Natural killer cell (primary cell): ENCODE results near the gene UGT1A9. TPM values are rescaled to one million over a fixed set of nuclear protein-coding genes. Genes with fewer than 3 reads are reported as not detected.

ENCODE experiments used
- ATAC-seq, 3 donors: fragments of 150-1000 bp in 2 of 3; fragments of 200-7000 bp in 1 of 3; cut with Tn5 transposase; 1 replicate in 1 of 3; 2 replicates in 2 of 3; pipeline ENCODE4 v1.10.0; 2021; ENCODE audit warnings: mild to moderate bottlenecking in 2 of 3, moderate library complexity in 2 of 3
- DNase-seq, 2 donors: peaks; one replicate each; pipeline versions ENCODE4 v3.0.0 to v3.0.0-alpha.2; 2013 to 2021; ENCODE audit warnings: mixed read lengths in 1 of 2
- H3K27ac ChIP-seq: one replicate; pipeline ENCODE4 v1.5.1; 2013; ENCODE audit warnings: mild to moderate bottlenecking, low read length
- H3K27me3 ChIP-seq: one replicate; pipeline ENCODE4 v1.6.1; 2013; ENCODE audit warnings: low read length; ENCODE audit not compliant: control insufficient read depth, insufficient read depth
- H3K36me3 ChIP-seq: one replicate; pipeline ENCODE4 v1.6.1; 2013; ENCODE audit warnings: low read length; ENCODE audit not compliant: control insufficient read depth, insufficient read depth
- H3K4me1 ChIP-seq: one replicate; pipeline ENCODE4 v1.6.1; 2013; ENCODE audit warnings: low read length; ENCODE audit not compliant: control insufficient read depth, insufficient read depth
- H3K4me3 ChIP-seq: one replicate; pipeline ENCODE4 v1.5.1; 2013; ENCODE audit warnings: low read length
- H3K9me3 ChIP-seq: one replicate; pipeline ENCODE4 v1.6.1; 2013; ENCODE audit warnings: low read length; ENCODE audit not compliant: control insufficient read depth, insufficient read depth
- H3K27ac Mint-ChIP-seq, 2 donors: one replicate each; pipeline ENCODE4 v1.8.0; 2022; ENCODE audit warnings: mild to moderate bottlenecking in 2 of 2, mixed read lengths in 2 of 2, moderate library complexity in 1 of 2
- H3K27me3 Mint-ChIP-seq, 2 donors: one replicate each; pipeline ENCODE4 v1.8.0; 2022; ENCODE audit warnings: low read depth in 2 of 2, mixed read lengths in 2 of 2
- H3K36me3 Mint-ChIP-seq: one replicate; pipeline ENCODE4 v1.8.0; 2022; ENCODE audit warnings: mixed read lengths
- H3K4me1 Mint-ChIP-seq, 2 donors: one replicate each; pipeline ENCODE4 v1.8.0; 2022; ENCODE audit warnings: mixed read lengths in 2 of 2
- H3K4me3 Mint-ChIP-seq: one replicate; pipeline ENCODE4 v1.8.0; 2022; ENCODE audit warnings: mild to moderate bottlenecking, moderate library complexity, mixed read lengths
- H3K9me3 Mint-ChIP-seq, 2 donors: one replicate each; pipeline ENCODE4 v1.8.0; 2022; ENCODE audit warnings: mixed read lengths in 2 of 2
- WGBS: methylation state at CpG from one replicate; pipeline ENCODE4 v1.1.7; 2013; ENCODE audit warnings: missing lambda C conversion rate; ENCODE audit not compliant: insufficient coverage; 5-methylcytosine and 5-hydroxymethylcytosine counted together
- intact Hi-C: fragments of 100-400 bp; cut with micrococcal nuclease; formaldehyde crosslinking; loops from one replicate; pipeline ENCODE4 v1.14.2; 2022
- total RNA-seq, 4 donors: library from RNA; stranded (reverse); fragments of 120-200 nt in 1 of 4; gene quantifications; one replicate each; pipeline versions ENCODE4 v1.2.3 to v1.2.4, GENCODE V29; 2013 to 2022
- TF ChIP-seq, protein P1 (sequence below): fragments of 200-600 bp; IDR thresholded peaks from one replicate; pipeline ENCODE4 v1.8.0; 2022; ENCODE audit warnings: antibody characterized with exemption

The UGT1A9 gene
- total RNA-seq, 3 donors from 2014 or later (not counting 1 experiment from before 2014, with no cell fraction given): not detected

DNA sequence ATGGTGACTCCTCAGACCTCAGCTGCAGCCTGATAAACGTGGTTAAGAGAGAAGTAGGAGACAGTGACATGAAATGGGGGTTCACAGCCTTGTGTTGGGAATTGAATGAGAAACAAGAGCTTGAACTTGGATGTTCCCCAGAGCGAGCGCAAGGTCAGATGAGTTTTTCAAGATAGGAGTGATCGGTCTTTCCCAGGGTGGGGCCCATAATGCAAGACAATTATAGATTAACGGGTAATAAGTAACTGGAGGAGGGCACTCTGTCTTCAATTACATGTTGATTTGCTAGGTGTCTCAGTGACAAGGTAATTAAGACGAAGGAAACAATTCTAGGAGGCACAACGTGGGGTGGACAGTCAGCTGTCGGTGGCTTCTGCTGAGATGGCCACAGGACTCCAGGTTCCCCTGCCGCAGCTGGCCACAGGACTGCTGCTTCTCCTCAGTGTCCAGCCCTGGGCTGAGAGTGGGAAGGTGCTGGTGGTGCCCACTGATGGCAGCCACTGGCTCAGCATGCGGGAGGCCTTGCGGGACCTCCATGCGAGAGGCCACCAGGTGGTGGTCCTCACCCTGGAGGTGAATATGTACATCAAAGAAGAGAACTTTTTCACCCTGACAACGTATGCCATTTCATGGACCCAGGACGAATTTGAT lies 41.0 kb downstream of the UGT1A9 start, which contains the start of gene UGT1A5:
Gene UGT1A5 (plus strand): TSS at position 297 of the 651 bp plus-strand sequence. CDS start 85 bp downstream, at position 382.
- no peak within 1 kb of the TSS for H3K27ac Mint-ChIP-seq
- DNase-seq (no peak), ATAC-seq (no peak)
- TF ChIP-seq, protein P1, sequence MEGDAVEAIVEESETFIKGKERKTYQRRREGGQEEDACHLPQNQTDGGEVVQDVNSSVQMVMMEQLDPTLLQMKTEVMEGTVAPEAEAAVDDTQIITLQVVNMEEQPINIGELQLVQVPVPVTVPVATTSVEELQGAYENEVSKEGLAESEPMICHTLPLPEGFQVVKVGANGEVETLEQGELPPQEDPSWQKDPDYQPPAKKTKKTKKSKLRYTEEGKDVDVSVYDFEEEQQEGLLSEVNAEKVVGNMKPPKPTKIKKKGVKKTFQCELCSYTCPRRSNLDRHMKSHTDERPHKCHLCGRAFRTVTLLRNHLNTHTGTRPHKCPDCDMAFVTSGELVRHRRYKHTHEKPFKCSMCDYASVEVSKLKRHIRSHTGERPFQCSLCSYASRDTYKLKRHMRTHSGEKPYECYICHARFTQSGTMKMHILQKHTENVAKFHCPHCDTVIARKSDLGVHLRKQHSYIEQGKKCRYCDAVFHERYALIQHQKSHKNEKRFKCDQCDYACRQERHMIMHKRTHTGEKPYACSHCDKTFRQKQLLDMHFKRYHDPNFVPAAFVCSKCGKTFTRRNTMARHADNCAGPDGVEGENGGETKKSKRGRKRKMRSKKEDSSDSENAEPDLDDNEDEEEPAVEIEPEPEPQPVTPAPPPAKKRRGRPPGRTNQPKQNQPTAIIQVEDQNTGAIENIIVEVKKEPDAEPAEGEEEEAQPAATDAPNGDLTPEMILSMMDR: no peak
- no peak within 1 kb of the TSS for H3K4me3 Mint-ChIP-seq
- WGBS: 82% methylated on average over 14 of the region's 14 CpGs
- H3K4me1 Mint-ChIP-seq: no peaks in the 10 kb centered on the region
- H3K4me3 ChIP-seq: no peak within 1 kb of the TSS
- no peaks in the 10 kb centered on the region for H3K9me3 Mint-ChIP-seq
- no peaks in the 10 kb centered on the region for H3K36me3 ChIP-seq
- no peaks in the 10 kb centered on the region for H3K27me3 ChIP-seq
- H3K27ac ChIP-seq: no peak within 1 kb of the TSS
- H3K36me3 Mint-ChIP-seq: no peaks in the 10 kb centered on the region
- no peaks in the 10 kb centered on the region for H3K9me3 ChIP-seq
- intact Hi-C loops: loop anchor here (5.0 kb wide), 1 partner anchor 860 kb away; no protein-coding TSS in a partner anchor
- no peaks in the 10 kb centered on the region for H3K4me1 ChIP-seq
- H3K27me3 Mint-ChIP-seq: peaks cover 24 to 45% of the 10 kb centered on the region in 2 donors

DNA sequence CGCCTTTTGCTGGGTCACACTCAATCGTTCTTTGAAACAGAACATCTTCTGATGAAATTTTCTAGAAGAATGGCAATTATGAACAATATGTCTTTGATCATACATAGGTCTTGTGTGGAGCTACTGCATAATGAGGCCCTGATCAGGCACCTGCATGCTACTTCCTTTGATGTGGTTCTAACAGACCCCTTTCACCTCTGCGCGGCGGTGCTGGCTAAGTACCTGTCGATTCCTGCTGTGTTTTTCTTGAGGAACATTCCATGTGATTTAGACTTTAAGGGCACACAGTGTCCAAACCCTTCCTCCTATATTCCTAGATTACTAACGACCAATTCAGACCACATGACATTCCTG lies 41.5 kb downstream of the UGT1A9 start:
- TF ChIP-seq, protein P1: no peak
- intact Hi-C loops: loop anchor here (5.0 kb wide), 1 partner anchor 861 kb away; no protein-coding TSS in a partner anchor
- Histone ChIP-seq H3K4me3 (no peak overlapping the region), H3K4me1 (no peaks in the 10 kb centered on the region), H3K27ac (no peak overlapping the region), H3K9me3 (no peaks in the 10 kb centered on the region), H3K27me3 (no peaks in the 10 kb centered on the region), H3K36me3 (no peaks in the 10 kb centered on the region)
- Mint-ChIP-seq H3K27ac (no peak overlapping the region), H3K36me3 (no peaks in the 10 kb centered on the region), H3K27me3 (peaks cover 21 to 45% of the 10 kb centered on the region in 2 donors), H3K4me1 (no peaks in the 10 kb centered on the region), H3K9me3 (no peaks in the 10 kb centered on the region), H3K4me3 (no peak overlapping the region)
- DNase-seq (no peak), ATAC-seq (no peak)
- 67% methylated on average over 7 of the region's 7 CpGs for WGBS

DNA sequence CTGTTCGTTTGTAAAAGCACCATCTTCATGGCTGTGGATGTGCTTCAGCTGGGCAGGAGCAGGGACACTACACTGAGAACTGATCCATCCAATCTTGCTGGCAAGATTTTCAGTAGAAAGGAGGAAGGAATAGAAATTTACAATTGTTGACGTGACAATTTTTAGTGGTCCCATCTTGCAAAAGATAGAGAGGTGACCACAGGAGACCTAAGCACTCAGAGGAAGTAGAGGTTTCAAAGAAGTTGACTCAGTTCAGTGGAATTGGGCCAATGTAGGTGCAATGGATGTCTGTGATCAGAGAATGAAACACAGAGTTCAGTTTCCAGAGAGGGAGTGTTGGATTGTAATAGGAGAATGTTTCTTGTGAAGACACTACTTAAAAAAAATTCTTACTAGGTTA lies 42.4 kb downstream of the UGT1A9 start:
- H3K4me3 ChIP-seq: no peak overlapping the region
- TF ChIP-seq, protein P1: no peak
- 50% methylated on average over 2 of the region's 2 CpGs for WGBS
- H3K27me3 Mint-ChIP-seq: peaks cover 16 to 45% of the 10 kb centered on the region in 2 donors
- no peaks in the 10 kb centered on the region for H3K27me3 ChIP-seq
- H3K9me3 Mint-ChIP-seq: no peaks in the 10 kb centered on the region
- no peaks in the 10 kb centered on the region for H3K36me3 ChIP-seq
- no peaks in the 10 kb centered on the region for H3K4me1 Mint-ChIP-seq
- H3K4me1 ChIP-seq: no peaks in the 10 kb centered on the region
- no peak overlapping the region for H3K27ac Mint-ChIP-seq
- H3K27ac ChIP-seq: no peak overlapping the region
- no peaks in the 10 kb centered on the region for H3K36me3 Mint-ChIP-seq
- H3K9me3 ChIP-seq: no peaks in the 10 kb centered on the region
- intact Hi-C loops: loop anchor here (5.0 kb wide), 1 partner anchor 862 kb away; no protein-coding TSS in a partner anchor
- DNase-seq: no peak
- ATAC-seq: no peak
- H3K4me3 Mint-ChIP-seq: no peak overlapping the region

DNA sequence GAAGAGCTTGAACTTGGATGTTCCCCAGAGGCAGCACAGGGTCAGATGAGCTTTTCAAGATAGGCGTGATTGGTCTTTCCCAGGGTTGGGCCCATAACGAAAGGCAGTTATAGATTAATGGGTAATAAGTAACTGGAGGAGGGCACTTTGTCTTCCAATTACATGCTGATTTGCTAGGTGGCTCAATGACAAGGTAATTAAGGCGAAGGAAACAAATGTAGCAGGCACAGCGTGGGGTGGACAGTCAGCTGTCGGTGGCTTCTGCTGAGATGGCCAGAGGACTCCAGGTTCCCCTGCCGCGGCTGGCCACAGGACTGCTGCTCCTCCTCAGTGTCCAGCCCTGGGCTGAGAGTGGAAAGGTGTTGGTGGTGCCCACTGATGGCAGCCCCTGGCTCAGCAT lies 46.9 kb downstream of the UGT1A9 start, which contains the start of gene UGT1A4:
Gene UGT1A4 (plus strand): TSS at position 185 of the 400 bp plus-strand sequence. CDS start 85 bp downstream, at position 270.
- Histone ChIP-seq H3K4me3 (no peak within 1 kb of the TSS), H3K36me3 (no peaks in the 10 kb centered on the region), H3K27me3 (no peaks in the 10 kb centered on the region), H3K4me1 (no peaks in the 10 kb centered on the region), H3K9me3 (no peaks in the 10 kb centered on the region), H3K27ac (no peak within 1 kb of the TSS)
- Mint-ChIP-seq H3K4me1 (no peaks in the 10 kb centered on the region), H3K27ac (no peak within 1 kb of the TSS), H3K36me3 (no peaks in the 10 kb centered on the region), H3K4me3 (no peak within 1 kb of the TSS), H3K27me3 (peaks cover 9 to 27% of the 10 kb centered on the region in 2 donors), H3K9me3 (no peaks in the 10 kb centered on the region)
- TF ChIP-seq, protein P1: no peak
- ATAC-seq (no peak), DNase-seq (no peak)
- 92% methylated on average over 7 of the region's 7 CpGs for WGBS
- intact Hi-C loops: no loop called here
